OCI-LY7 (cell line): ENCODE data around the gene NEURL4. TPM values are rescaled to one million over a fixed set of nuclear protein-coding genes. Genes with fewer than 3 reads are reported as not detected.

Experiments
- BruUV-seq: library from RNA; stranded (reverse); fragments of 400-500 nt; replicated peaks from 2 replicates; lab custom pipeline; 2021; lab: Mats Ljungman, UMichigan
- CTCF ChIA-PET: fragments of 300-600 bp; sonication (Branson Sonifier 250); formaldehyde crosslinking; loops from one replicate; lab custom pipeline; 2022; ENCODE audit warnings: antibody characterized with exemption; ENCODE audit not compliant: unreplicated experiment; lab: Charles Lee
- POLR2A ChIA-PET: fragments of 300-600 bp; sonication (Branson Sonifier 250); formaldehyde crosslinking; loops from one replicate; lab custom pipeline; 2022; ENCODE audit warnings: antibody characterized with exemption; lab: Charles Lee
- DNase-seq: peaks from one replicate; pipeline ENCODE4 v3.0.0-alpha.2; 2015; ENCODE audit warnings: low spot score
- H2AFZ ChIP-seq: fragments of 200-600 bp; sonication (generic), shearing (Covaris generic); 2 replicates; pipeline ENCODE4 v1.6.1; 2014; ENCODE audit warnings: mild to moderate bottlenecking, antibody characterized with exemption, low read length, moderate library complexity
- H3K27ac ChIP-seq: fragments of 200-600 bp; sonication (generic); 2 replicates; pipeline ENCODE4 v1.5.1; 2014; ENCODE audit warnings: mixed run types, low read depth, mild to moderate bottlenecking, moderate library complexity, low read length, inconsistent platforms; ENCODE audit not compliant: poor library complexity, severe bottlenecking
- H3K36me3 ChIP-seq: fragments of 200-600 bp; sonication (generic); 2 replicates; pipeline ENCODE4 v1.6.1; 2014; ENCODE audit warnings: mild to moderate bottlenecking, antibody characterized with exemption, low read length, moderate library complexity, mixed read lengths; ENCODE audit not compliant: insufficient read depth
- H3K4me1 ChIP-seq: fragments of 200-600 bp; sonication (generic); 2 replicates; pipeline ENCODE4 v1.5.1; 2014; ENCODE audit warnings: mild to moderate bottlenecking, low read length; ENCODE audit not compliant: insufficient read depth, poor library complexity, severe bottlenecking
- H3K4me2 ChIP-seq: fragments of 200-600 bp; sonication (generic); 2 replicates; pipeline ENCODE4 v1.6.1; 2014; ENCODE audit warnings: mild to moderate bottlenecking, low read length
- H3K4me3 ChIP-seq: fragments of 200-600 bp; sonication (generic); 2 replicates; pipeline ENCODE4 v1.5.1; 2014; ENCODE audit warnings: mild to moderate bottlenecking, low read depth, low read length; ENCODE audit not compliant: poor library complexity, severe bottlenecking
- H3K79me2 ChIP-seq: fragments of 200-600 bp; sonication (generic); 2 replicates; pipeline ENCODE4 v1.6.1; 2016; ENCODE audit warnings: low read depth, mild to moderate bottlenecking, low read length, moderate library complexity, mixed read lengths; ENCODE audit not compliant: insufficient read depth
- H3K9me2 ChIP-seq: fragments of 200-600 bp; sonication (generic); 2 replicates; pipeline ENCODE4 v1.6.1; 2016; ENCODE audit warnings: mild to moderate bottlenecking, low read length, mixed read lengths; ENCODE audit not compliant: insufficient read depth
- H3K9me3 ChIP-seq: fragments of 200-600 bp; sonication (generic); 2 replicates; pipeline ENCODE4 v1.6.1; 2014; ENCODE audit warnings: mild to moderate bottlenecking, mixed run types, low read length, mixed read lengths
- H4K20me1 ChIP-seq: fragments of 200-600 bp; sonication (generic); 2 replicates; pipeline ENCODE4 v1.6.1; 2014; ENCODE audit warnings: mild to moderate bottlenecking, antibody characterized with exemption, low read length, moderate library complexity, mixed read lengths; ENCODE audit not compliant: insufficient read depth
- CTCF ChIP-seq: fragments of 200-600 bp; sonication (generic); conservative IDR thresholded peaks from 2 replicates; pipeline ENCODE4 v1.5.1; 2014; ENCODE audit warnings: mild to moderate bottlenecking, antibody characterized with exemption, low read length, moderate library complexity, mixed read lengths
- EZH2phosphoT487 ChIP-seq: fragments of 200-600 bp; sonication (generic); IDR thresholded peaks from 2 replicates; pipeline ENCODE4 v1.6.1; 2018; ENCODE audit warnings: low read depth, borderline replicate concordance, mild to moderate bottlenecking, mixed run types, antibody characterized with exemption, low read length, moderate library complexity, mixed read lengths
- intact Hi-C: fragments of 100-400 bp; cut with micrococcal nuclease; formaldehyde crosslinking; loops from one replicate; pipeline ENCODE4 v1.10.0; 2022; ENCODE audit not compliant: unreplicated experiment
- total RNA-seq, 2 experiments: library from RNA; depleted of rRNA in 1 of 2; stranded (reverse); fragments of >200 nt in 1 of 2; shearing (Covaris generic) in 1 of 2; gene quantifications; 2 replicates each; pipeline ENCODE4 v1.2.3, GENCODE V29; 2014 to 2022

NEURL4 gene
- total RNA-seq, 2 experiments from 2014 or later = 34.7 to 66.8 TPM

- no TSS peak for BruUV-seq
- Histone ChIP-seq H3K9me2 (no peaks in the 10 kb centered on the region), H4K20me1 (no peaks in the 10 kb centered on the region), H3K9me3 (no peaks in the 10 kb centered on the region), H3K4me2 (no peak overlapping the region), H2AFZ (no peak overlapping the region), H3K79me2 (no peaks in the 10 kb centered on the region), H3K4me3 (no peak overlapping the region), H3K27ac (no peak overlapping the region), H3K4me1 (peaks cover 14% of the 10 kb centered on the region), H3K36me3 (no peaks in the 10 kb centered on the region)
- CTCF ChIA-PET = interaction anchor here (0.7 to 2.6 kb wide), 2 partner anchors 79 to 715 kb away, joined by 9 to 13 read pairs; no protein-coding TSS in a partner anchor
- DNase-seq = no peak
- TF ChIP-seq EZH2phosphoT487 (no peak), CTCF (no peak)
- POLR2A ChIA-PET = interaction anchor here (1.5 kb wide), 1 partner anchor 79 kb away, joined by 5 read pairs; the partner anchor contains the start of gene TMEM102
- intact Hi-C loops = loop anchor here (1.0 kb wide), 2 partner anchors 81 to 205 kb away; partner anchors contain the start of gene SENP3
Measured at GRCh38 chr17:7356756-7357155, 27.6 kb upstream of the NEURL4 start.

GRCh38 chr17:7356072-7356549 lies 27.0 kb upstream of the NEURL4 start:
- H3K9me2 ChIP-seq = no peaks in the 10 kb centered on the region
- H3K36me3 ChIP-seq = no peaks in the 10 kb centered on the region
- H3K4me3 ChIP-seq = no peak overlapping the region
- H3K27ac ChIP-seq = no peak overlapping the region
- H3K9me3 ChIP-seq = no peaks in the 10 kb centered on the region
- peak overlapping the region; percentile 29; the same call in 1 of the 2 replicates for H2AFZ ChIP-seq
- intact Hi-C loops = loop anchor here (1.0 kb wide), 2 partner anchors 81 to 205 kb away; partner anchors contain the start of gene SENP3
- TF ChIP-seq CTCF (peak; percentile 88), EZH2phosphoT487 (no peak)
- H4K20me1 ChIP-seq = no peaks in the 10 kb centered on the region
- no TSS peak for BruUV-seq
- DNase-seq = peak; percentile 90
- H3K79me2 ChIP-seq = no peaks in the 10 kb centered on the region
- ChIA-PET CTCF (interaction anchor here (0.6 to 2.6 kb wide), 6 partner anchors 20 to 715 kb away, joined by 3 to 13 read pairs (median 4); partner anchors contain the start of genes ACAP1 and PLSCR3), POLR2A (interaction anchor here (0.6 to 1.5 kb wide), 5 partner anchors 14 to 80 kb away, joined by 3 to 6 read pairs (median 4); partner anchors contain the start of genes NEURL4 and TMEM102)
- peaks cover 18% of the 10 kb centered on the region for H3K4me1 ChIP-seq
- peak overlapping the region; percentile 41; the same call in 1 of the 2 replicates for H3K4me2 ChIP-seq
